HL-60 (cell line): ENCODE measurements around the gene PRICKLE2.

Experiments used
- DNase-seq, 2 experiments: peaks; one replicate each; pipeline ENCODE4 v3.0.0-alpha.2; 2010 to 2020; ENCODE audit warnings: low read depth in 1 of 2, low spot score in 1 of 2
- H3K27ac ChIP-seq: fragments of 250-450 bp; sonication (Bioruptor Pico); replicated peaks from 2 replicates; pipeline ENCODE4 v1.5.1; 2020; ENCODE audit warnings: mild to moderate bottlenecking, moderate library complexity
- H3K27me3 ChIP-seq: fragments of 250-450 bp; sonication (Bioruptor Pico); 2 replicates; pipeline ENCODE4 v1.5.1; 2021; ENCODE audit warnings: mild to moderate bottlenecking, moderate library complexity; ENCODE audit not compliant: insufficient read depth, poor library complexity, severe bottlenecking
- H3K4me3 ChIP-seq: replicated peaks from 2 replicates; pipeline ENCODE4 v1.5.1; 2011; ENCODE audit warnings: mild to moderate bottlenecking, control low read depth, low read length; ENCODE audit not compliant: insufficient read depth
- GABPA ChIP-seq: IDR thresholded peaks from 2 replicates; pipeline ENCODE4 v1.6.1; 2012; ENCODE audit warnings: low read depth
- POLR2AphosphoS5 ChIP-seq: IDR thresholded peaks from 2 replicates; pipeline ENCODE4 v1.6.1; 2012; ENCODE audit warnings: low read depth
- SPI1 ChIP-seq: IDR thresholded peaks from 2 replicates; pipeline ENCODE4 v1.6.1; 2012; ENCODE audit warnings: low read depth, mild to moderate bottlenecking, borderline replicate concordance
- TF ChIP-seq, protein P1 (sequence below): IDR thresholded peaks from one replicate; pipeline ENCODE4 v1.5.1; 2011; ENCODE audit warnings: low read length, control low read depth, inconsistent platforms; ENCODE audit not compliant: insufficient read depth
- TF ChIP-seq, protein P2 (sequence below): IDR thresholded peaks from 2 replicates; pipeline ENCODE4 v1.6.1; 2012; ENCODE audit warnings: low read depth; ENCODE audit not compliant: insufficient replicate concordance

The PRICKLE2 gene

DNA sequence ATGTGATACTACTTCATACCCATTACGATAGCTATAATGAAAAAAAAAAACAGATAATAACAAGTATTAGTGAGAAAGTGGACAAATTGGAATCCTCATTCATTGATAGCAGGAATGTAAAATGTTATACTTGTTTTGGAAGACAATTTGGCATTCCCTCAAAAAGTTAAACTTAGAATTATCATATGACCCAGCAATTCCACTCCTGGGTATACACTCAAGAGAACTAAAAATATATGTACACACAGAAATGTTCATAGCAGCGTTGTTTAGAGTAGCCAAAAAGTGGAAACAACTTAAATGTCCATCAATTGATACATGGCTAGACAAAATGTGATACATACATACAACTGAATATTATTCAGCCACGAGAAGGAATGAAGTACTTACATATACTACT, 69.9 kb downstream of the PRICKLE2 start:
- TF ChIP-seq, protein P1, sequence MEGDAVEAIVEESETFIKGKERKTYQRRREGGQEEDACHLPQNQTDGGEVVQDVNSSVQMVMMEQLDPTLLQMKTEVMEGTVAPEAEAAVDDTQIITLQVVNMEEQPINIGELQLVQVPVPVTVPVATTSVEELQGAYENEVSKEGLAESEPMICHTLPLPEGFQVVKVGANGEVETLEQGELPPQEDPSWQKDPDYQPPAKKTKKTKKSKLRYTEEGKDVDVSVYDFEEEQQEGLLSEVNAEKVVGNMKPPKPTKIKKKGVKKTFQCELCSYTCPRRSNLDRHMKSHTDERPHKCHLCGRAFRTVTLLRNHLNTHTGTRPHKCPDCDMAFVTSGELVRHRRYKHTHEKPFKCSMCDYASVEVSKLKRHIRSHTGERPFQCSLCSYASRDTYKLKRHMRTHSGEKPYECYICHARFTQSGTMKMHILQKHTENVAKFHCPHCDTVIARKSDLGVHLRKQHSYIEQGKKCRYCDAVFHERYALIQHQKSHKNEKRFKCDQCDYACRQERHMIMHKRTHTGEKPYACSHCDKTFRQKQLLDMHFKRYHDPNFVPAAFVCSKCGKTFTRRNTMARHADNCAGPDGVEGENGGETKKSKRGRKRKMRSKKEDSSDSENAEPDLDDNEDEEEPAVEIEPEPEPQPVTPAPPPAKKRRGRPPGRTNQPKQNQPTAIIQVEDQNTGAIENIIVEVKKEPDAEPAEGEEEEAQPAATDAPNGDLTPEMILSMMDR, result no peak
- TF ChIP-seq POLR2AphosphoS5 (no peak), SPI1 (no peak)
- Histone ChIP-seq H3K27ac (no peak overlapping the region), H3K27me3 (no peaks in the 10 kb centered on the region), H3K4me3 (no peak overlapping the region)
- DNase-seq, result no peak

DNA sequence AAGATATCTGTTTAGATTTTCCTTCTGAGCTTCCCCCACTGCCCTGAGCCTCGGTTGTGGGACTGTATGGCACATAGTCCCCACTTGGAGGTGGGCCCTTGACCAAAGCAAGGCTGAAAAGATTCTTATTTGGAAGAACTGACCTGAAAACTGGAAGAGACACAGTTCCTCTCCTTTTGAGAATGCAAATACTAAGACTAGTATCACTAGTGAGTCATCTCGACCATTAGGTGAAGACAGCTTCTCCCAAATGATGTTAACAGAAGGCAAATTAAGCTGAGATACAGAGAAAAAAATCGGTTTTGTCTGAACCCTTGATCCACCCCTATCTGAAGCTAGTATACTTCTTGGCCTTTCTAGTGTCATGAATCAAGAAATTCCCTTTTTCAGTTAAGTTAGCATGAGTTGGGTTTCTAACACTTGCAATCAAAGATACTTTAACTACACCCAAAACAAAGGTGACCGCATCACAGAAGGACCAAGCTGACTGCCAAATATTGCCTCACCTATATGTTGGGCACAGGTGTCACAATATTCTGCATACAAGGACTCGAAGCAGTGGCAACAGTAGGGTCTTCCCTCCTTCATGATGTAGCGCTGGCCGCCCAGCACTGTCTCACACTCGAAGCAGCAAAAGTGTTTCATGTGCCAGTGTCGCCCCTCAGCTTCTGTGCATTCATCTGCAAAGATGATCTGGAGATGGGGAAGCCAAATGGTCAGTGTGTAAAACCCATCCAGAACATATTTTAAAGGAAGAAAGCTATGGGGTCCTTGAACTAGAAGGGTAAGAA, 72.4 kb downstream of the PRICKLE2 start:
- no peak overlapping the region for H3K4me3 ChIP-seq
- no peak overlapping the region for H3K27ac ChIP-seq
- no peaks in the 10 kb centered on the region for H3K27me3 ChIP-seq
- TF ChIP-seq SPI1 (no peak), POLR2AphosphoS5 (no peak), GABPA (no peak)
- TF ChIP-seq, protein P1, result no peak
- TF ChIP-seq, protein P2, sequence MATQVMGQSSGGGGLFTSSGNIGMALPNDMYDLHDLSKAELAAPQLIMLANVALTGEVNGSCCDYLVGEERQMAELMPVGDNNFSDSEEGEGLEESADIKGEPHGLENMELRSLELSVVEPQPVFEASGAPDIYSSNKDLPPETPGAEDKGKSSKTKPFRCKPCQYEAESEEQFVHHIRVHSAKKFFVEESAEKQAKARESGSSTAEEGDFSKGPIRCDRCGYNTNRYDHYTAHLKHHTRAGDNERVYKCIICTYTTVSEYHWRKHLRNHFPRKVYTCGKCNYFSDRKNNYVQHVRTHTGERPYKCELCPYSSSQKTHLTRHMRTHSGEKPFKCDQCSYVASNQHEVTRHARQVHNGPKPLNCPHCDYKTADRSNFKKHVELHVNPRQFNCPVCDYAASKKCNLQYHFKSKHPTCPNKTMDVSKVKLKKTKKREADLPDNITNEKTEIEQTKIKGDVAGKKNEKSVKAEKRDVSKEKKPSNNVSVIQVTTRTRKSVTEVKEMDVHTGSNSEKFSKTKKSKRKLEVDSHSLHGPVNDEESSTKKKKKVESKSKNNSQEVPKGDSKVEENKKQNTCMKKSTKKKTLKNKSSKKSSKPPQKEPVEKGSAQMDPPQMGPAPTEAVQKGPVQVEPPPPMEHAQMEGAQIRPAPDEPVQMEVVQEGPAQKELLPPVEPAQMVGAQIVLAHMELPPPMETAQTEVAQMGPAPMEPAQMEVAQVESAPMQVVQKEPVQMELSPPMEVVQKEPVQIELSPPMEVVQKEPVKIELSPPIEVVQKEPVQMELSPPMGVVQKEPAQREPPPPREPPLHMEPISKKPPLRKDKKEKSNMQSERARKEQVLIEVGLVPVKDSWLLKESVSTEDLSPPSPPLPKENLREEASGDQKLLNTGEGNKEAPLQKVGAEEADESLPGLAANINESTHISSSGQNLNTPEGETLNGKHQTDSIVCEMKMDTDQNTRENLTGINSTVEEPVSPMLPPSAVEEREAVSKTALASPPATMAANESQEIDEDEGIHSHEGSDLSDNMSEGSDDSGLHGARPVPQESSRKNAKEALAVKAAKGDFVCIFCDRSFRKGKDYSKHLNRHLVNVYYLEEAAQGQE, result no peak
- no peak for DNase-seq

DNA sequence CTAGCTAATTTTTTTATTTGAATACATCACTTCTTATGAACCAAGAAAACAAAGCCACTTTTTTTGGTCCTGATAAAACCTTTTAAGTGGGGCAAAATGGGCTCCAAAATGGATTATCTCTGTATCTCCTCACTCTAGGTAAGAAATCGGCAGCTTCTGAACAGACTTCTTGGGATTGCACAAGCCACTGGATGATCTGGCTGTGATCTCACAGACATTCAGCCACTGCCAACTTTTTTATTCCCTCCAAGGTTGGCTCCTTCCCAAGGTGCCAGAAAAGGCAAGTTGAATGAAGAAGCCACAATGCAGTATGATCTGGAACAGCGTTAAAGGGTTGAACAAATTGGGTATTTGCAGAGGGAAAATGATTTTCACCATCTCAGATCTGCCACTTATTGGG, 73.2 kb downstream of the PRICKLE2 start:
- TF ChIP-seq SPI1, result no peak
- TF ChIP-seq, protein P1, result no peak
- TF ChIP-seq GABPA, result no peak
- TF ChIP-seq, protein P2, result no peak
- TF ChIP-seq POLR2AphosphoS5, result no peak
- H3K4me3 ChIP-seq, result no peak overlapping the region
- no peak for DNase-seq
- H3K27ac ChIP-seq, result no peak overlapping the region
- no peaks in the 10 kb centered on the region for H3K27me3 ChIP-seq
